HL-60/S4 treated with retinoic acid at 250 ng/mL for 4 days and 3 days (cell line): Measurements from ENCODE around the gene GALNT2.

ENCODE experiments used
- in situ Hi-C: fragments of 300-500 bp; cut with MboI; formaldehyde crosslinking; loops from 2 replicates; pipeline ENCODE4 v1.7.0; 2022; ENCODE audit warnings: low sequenced_read_pairs

GALNT2 gene

GRCh38 chr1:230176326-230176725 lies 109.3 kb downstream of the GALNT2 start:
- in situ Hi-C loops = no loop called here

- in situ Hi-C loops = no loop called here
Measured at GRCh38 chr1:230176871-230177411, 109.9 kb downstream of the GALNT2 start.

- in situ Hi-C loops = no loop called here
Measured at GRCh38 chr1:230179249-230179648, 112.2 kb downstream of the GALNT2 start.

GRCh38 chr1:230185076-230186001 lies 118.3 kb downstream of the GALNT2 start:
- in situ Hi-C loops = no loop called here

GRCh38 chr1:230186003-230186863 lies 119.2 kb downstream of the GALNT2 start:
- in situ Hi-C loops = no loop called here

GRCh38 chr1:230186874-230187273 lies 119.8 kb downstream of the GALNT2 start:
- in situ Hi-C loops = no loop called here

- in situ Hi-C loops = no loop called here
Measured at GRCh38 chr1:230187290-230187689, 120.3 kb downstream of the GALNT2 start.

GRCh38 chr1:230188826-230189225 lies 121.8 kb downstream of the GALNT2 start:
- in situ Hi-C loops = no loop called here

GRCh38 chr1:230189341-230189740 lies 122.3 kb downstream of the GALNT2 start:
- in situ Hi-C loops = no loop called here

GRCh38 chr1:230189824-230190223 lies 122.8 kb downstream of the GALNT2 start:
- in situ Hi-C loops = no loop called here

- in situ Hi-C loops = no loop called here
Measured at GRCh38 chr1:230191079-230191804, 124.2 kb downstream of the GALNT2 start.

GRCh38 chr1:230191855-230192254 lies 124.8 kb downstream of the GALNT2 start:
- in situ Hi-C loops = no loop called here

- in situ Hi-C loops = no loop called here
Measured at GRCh38 chr1:230194525-230194924, 127.5 kb downstream of the GALNT2 start.

GRCh38 chr1:230195199-230195598 lies 128.2 kb downstream of the GALNT2 start:
- in situ Hi-C loops = no loop called here

- in situ Hi-C loops = no loop called here
Measured at GRCh38 chr1:230196077-230196476, 129.0 kb downstream of the GALNT2 start.

GRCh38 chr1:230197644-230198567 lies 130.9 kb downstream of the GALNT2 start:
- in situ Hi-C loops = no loop called here

- in situ Hi-C loops = no loop called here
Measured at GRCh38 chr1:230199034-230199433, 132.0 kb downstream of the GALNT2 start.

GRCh38 chr1:230199554-230199953 lies 132.5 kb downstream of the GALNT2 start:
- in situ Hi-C loops = no loop called here

GRCh38 chr1:230200276-230200675 lies 133.2 kb downstream of the GALNT2 start:
- in situ Hi-C loops = no loop called here

GRCh38 chr1:230201445-230201844 lies 134.4 kb downstream of the GALNT2 start:
- in situ Hi-C loops = no loop called here
